ENCODE measurements around the gene CD300A. TPM values are rescaled to one million over a fixed set of nuclear protein-coding genes. Genes with fewer than 3 reads are reported as not detected.
A peak's percentile ranks its signal among the peaks of the same experiment; 100 is the strongest.
"Not testable (repeated sequence)": the region's sequence is repeated elsewhere in the genome, so short reads cannot be mapped to it uniquely, and the experiment has no call there.

CD300A gene
- total and polyA plus RNA-seq, 2 donors = 26.7 to 28.0 TPM

DNA sequence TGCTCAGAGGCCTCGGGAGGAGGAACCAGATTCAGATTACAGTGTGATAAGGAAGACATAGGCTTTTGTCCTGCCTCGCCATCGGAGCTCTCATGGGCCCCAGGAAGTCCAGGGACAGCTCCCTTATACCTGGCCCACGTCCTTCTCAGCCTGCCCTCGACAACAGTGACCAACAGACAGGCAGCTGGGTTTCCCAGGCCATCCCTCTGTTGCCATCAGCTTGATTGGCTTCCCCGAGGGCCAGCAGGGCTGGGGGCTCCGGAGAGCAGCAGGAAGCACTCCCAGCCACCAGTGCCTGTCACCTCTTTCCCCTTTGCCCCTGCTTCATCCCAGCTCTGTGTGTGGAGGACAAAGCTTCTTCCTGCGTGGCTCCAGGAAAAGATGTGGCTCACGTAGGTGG lies 17.6 kb downstream of the CD300A start:
- Histone ChIP-seq H3K4me1 (ENCODE audit: control insufficient read depth in 2 of 2, insufficient read depth in 2 of 2, low read length in 2 of 2) (peaks cover 12 to 29% of the 10 kb centered on the region in 2 donors), H3K9me3 (ENCODE audit: control insufficient read depth in 2 of 2, insufficient read depth in 1 of 2, low read length in 1 of 2) (peaks cover 0 to 5% of the 10 kb centered on the region in 2 donors), H3K36me3 (ENCODE audit: control insufficient read depth in 2 of 2, insufficient read depth in 2 of 2, low read length in 1 of 2) (peaks cover 10 to 13% of the 10 kb centered on the region in 2 donors), H3K4me3 (ENCODE audit: low read length in 2 of 2) (no peak overlapping the region), H3K27me3 (ENCODE audit: control insufficient read depth in 2 of 2, insufficient read depth in 1 of 2, low read length in 1 of 2) (no peaks in the 10 kb centered on the region), H3K27ac (ENCODE audit: low read depth in 1 of 2, low read length in 1 of 2) (no peak overlapping the region)
- whole genome bisulfite sequencing = 94% methylated on average over 9 of the region's 9 CpGs
- DNase-seq (ENCODE audit: low read depth in 6 of 9, low spot score in 9 of 9) = no peak

- Histone ChIP-seq H3K36me3 (ENCODE audit: control insufficient read depth in 2 of 2, insufficient read depth in 2 of 2, low read length in 1 of 2) (peaks cover 8 to 10% of the 10 kb centered on the region in 2 donors), H3K4me1 (ENCODE audit: control insufficient read depth in 2 of 2, insufficient read depth in 2 of 2, low read length in 2 of 2) (peaks cover 2 to 17% of the 10 kb centered on the region in 2 donors), H3K27me3 (ENCODE audit: control insufficient read depth in 2 of 2, insufficient read depth in 1 of 2, low read length in 1 of 2) (no peaks in the 10 kb centered on the region), H3K4me3 (ENCODE audit: low read length in 2 of 2) (no peak overlapping the region), H3K27ac (ENCODE audit: low read depth in 1 of 2, low read length in 1 of 2) (no peak overlapping the region), H3K9me3 (ENCODE audit: control insufficient read depth in 2 of 2, insufficient read depth in 1 of 2, low read length in 1 of 2) (peaks cover 0 to 3% of the 10 kb centered on the region in 2 donors)
- no peak for DNase-seq (ENCODE audit: low read depth in 6 of 9, low spot score in 9 of 9)
- 95% methylated on average over 9 of the region's 9 CpGs for WGBS
Observed at GRCh38 chr17:74485022-74485743, 18.7 kb downstream of the CD300A start.

DNA sequence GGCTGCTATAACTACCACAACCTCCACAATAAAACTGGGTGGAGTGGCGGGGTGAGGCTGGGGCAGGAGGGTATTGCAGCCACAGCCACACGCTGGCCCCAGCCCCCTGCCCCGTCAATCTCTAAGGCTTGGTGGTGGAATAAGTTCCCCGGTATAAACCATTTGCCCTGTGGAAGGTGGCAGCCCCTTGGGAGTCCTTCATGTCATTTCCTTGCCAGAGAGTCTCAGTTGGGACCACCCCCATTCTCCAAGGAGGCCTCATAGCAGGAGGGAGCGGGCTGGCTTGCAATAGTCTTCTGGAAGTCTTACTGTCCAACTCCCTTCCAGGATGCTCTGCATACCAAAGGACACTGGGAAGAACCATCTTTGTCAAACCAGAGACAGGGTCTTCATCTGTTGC lies 19.4 kb downstream of the CD300A start:
- Histone ChIP-seq H3K9me3 (ENCODE audit: control insufficient read depth in 2 of 2, insufficient read depth in 1 of 2, low read length in 1 of 2) (peaks cover 0 to 3% of the 10 kb centered on the region in 2 donors), H3K4me1 (ENCODE audit: control insufficient read depth in 2 of 2, insufficient read depth in 2 of 2, low read length in 2 of 2) (peaks cover 0 to 12% of the 10 kb centered on the region in 2 donors), H3K27me3 (ENCODE audit: control insufficient read depth in 2 of 2, insufficient read depth in 1 of 2, low read length in 1 of 2) (no peaks in the 10 kb centered on the region), H3K36me3 (ENCODE audit: control insufficient read depth in 2 of 2, insufficient read depth in 2 of 2, low read length in 1 of 2) (peaks cover 7 to 10% of the 10 kb centered on the region in 2 donors), H3K4me3 (ENCODE audit: low read length in 2 of 2) (no peak overlapping the region), H3K27ac (ENCODE audit: low read depth in 1 of 2, low read length in 1 of 2) (no peak overlapping the region)
- no peak for DNase-seq (ENCODE audit: low read depth in 6 of 9, low spot score in 9 of 9)
- 98% methylated on average over 5 of the region's 5 CpGs for WGBS

GRCh38 chr17:74488276-74488675 lies 21.8 kb downstream of the CD300A start:
- WGBS = 96% methylated on average over 4 of the region's 4 CpGs
- H3K36me3 ChIP-seq (ENCODE audit: control insufficient read depth in 2 of 2, insufficient read depth in 2 of 2, low read length in 1 of 2) = peaks cover 0 to 10% of the 10 kb centered on the region in 2 donors

GRCh38 chr17:74490716-74491115 lies 24.3 kb downstream of the CD300A start:
- no peak for DNase-seq (ENCODE audit: low read depth in 6 of 9, low spot score in 9 of 9)
- Histone ChIP-seq H3K9me3 (ENCODE audit: control insufficient read depth in 2 of 2, insufficient read depth in 1 of 2, low read length in 1 of 2) (peaks cover 0 to 3% of the 10 kb centered on the region in 2 donors), H3K36me3 (ENCODE audit: control insufficient read depth in 2 of 2, insufficient read depth in 2 of 2, low read length in 1 of 2) (peaks cover 0 to 4% of the 10 kb centered on the region in 2 donors), H3K27me3 (ENCODE audit: control insufficient read depth in 2 of 2, insufficient read depth in 1 of 2, low read length in 1 of 2) (no peaks in the 10 kb centered on the region), H3K27ac (ENCODE audit: low read depth in 1 of 2, low read length in 1 of 2) (no peak overlapping the region), H3K4me1 (ENCODE audit: control insufficient read depth in 2 of 2, insufficient read depth in 2 of 2, low read length in 2 of 2) (peaks cover 0 to 2% of the 10 kb centered on the region in 2 donors), H3K4me3 (ENCODE audit: low read length in 2 of 2) (no peak overlapping the region)
- WGBS = 96% methylated on average over 9 of the region's 9 CpGs

More at GRCh38 chr17:74488276-74488675, 21.8 kb downstream of the CD300A start:
- not testable (repeated sequence) for H3K4me3 ChIP-seq (ENCODE audit: low read length in 2 of 2); H3K27me3 ChIP-seq (ENCODE audit: control insufficient read depth in 2 of 2, insufficient read depth in 1 of 2, low read length in 1 of 2); H3K9me3 ChIP-seq (ENCODE audit: control insufficient read depth in 2 of 2, insufficient read depth in 1 of 2, low read length in 1 of 2); DNase-seq (ENCODE audit: low read depth in 6 of 9, low spot score in 9 of 9); H3K27ac ChIP-seq (ENCODE audit: low read depth in 1 of 2, low read length in 1 of 2)
- H3K4me1 ChIP-seq (ENCODE audit: control insufficient read depth in 2 of 2, insufficient read depth in 2 of 2, low read length in 2 of 2) = peaks cover 0 to 15% of the 10 kb centered on the region in 2 donors

GRCh38 chr17:74491626-74492025 lies 25.2 kb downstream of the CD300A start:
- Histone ChIP-seq H3K27ac (ENCODE audit: low read depth in 1 of 2, low read length in 1 of 2) (no peak overlapping the region), H3K4me1 (ENCODE audit: control insufficient read depth in 2 of 2, insufficient read depth in 2 of 2, low read length in 2 of 2) (peaks cover 0 to 4% of the 10 kb centered on the region in 2 donors), H3K36me3 (ENCODE audit: control insufficient read depth in 2 of 2, insufficient read depth in 2 of 2, low read length in 1 of 2) (no peaks in the 10 kb centered on the region), H3K4me3 (ENCODE audit: low read length in 2 of 2) (no peak overlapping the region), H3K9me3 (ENCODE audit: control insufficient read depth in 2 of 2, insufficient read depth in 1 of 2, low read length in 1 of 2) (peaks cover 0 to 3% of the 10 kb centered on the region in 2 donors), H3K27me3 (ENCODE audit: control insufficient read depth in 2 of 2, insufficient read depth in 1 of 2, low read length in 1 of 2) (no peaks in the 10 kb centered on the region)
- WGBS = 94% methylated on average over 7 of the region's 7 CpGs
- DNase-seq (ENCODE audit: low read depth in 6 of 9, low spot score in 9 of 9) = no peak

DNA sequence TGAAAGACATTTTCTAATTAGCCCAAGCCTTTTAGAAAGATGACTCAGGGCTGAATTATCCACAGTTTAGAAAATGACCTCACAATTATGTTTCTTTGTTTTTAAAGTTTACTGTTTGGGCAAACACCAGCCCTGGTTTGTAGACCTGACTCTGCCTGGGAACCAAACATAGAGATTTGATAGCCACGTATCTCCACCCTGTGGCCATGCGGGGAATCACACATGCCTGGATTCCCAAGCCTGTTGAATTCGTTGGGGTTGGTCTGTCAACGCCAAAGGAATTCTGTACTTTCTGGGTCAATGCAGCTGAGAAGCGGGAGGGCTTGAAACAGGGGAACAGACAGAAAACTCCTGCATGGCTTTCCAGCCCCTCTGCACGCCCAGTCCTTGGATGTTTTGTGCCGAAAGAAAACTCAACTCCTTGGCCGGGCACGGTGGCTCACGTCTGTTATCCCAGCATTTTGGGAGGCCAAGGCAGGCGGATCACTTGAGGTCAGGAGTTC lies 26.9 kb downstream of the CD300A start:
- peak in 7 of 9 donors; percentile 52 to 80 (median 66) for DNase-seq (ENCODE audit: low read depth in 6 of 9, low spot score in 9 of 9)
- Histone ChIP-seq H3K4me3 (ENCODE audit: low read length in 2 of 2) (no peak overlapping the region), H3K4me1 (ENCODE audit: control insufficient read depth in 2 of 2, insufficient read depth in 2 of 2, low read length in 2 of 2) (peaks cover 0 to 4% of the 10 kb centered on the region in 2 donors), H3K9me3 (ENCODE audit: control insufficient read depth in 2 of 2, insufficient read depth in 1 of 2, low read length in 1 of 2) (peaks cover 0 to 3% of the 10 kb centered on the region in 2 donors), H3K27ac (ENCODE audit: low read depth in 1 of 2, low read length in 1 of 2) (no peak overlapping the region), H3K36me3 (ENCODE audit: control insufficient read depth in 2 of 2, insufficient read depth in 2 of 2, low read length in 1 of 2) (no peaks in the 10 kb centered on the region), H3K27me3 (ENCODE audit: control insufficient read depth in 2 of 2, insufficient read depth in 1 of 2, low read length in 1 of 2) (no peaks in the 10 kb centered on the region)
- WGBS = 49% methylated on average over 11 of the region's 11 CpGs

- 84% methylated on average over 5 of the region's 5 CpGs for WGBS
- no peak for DNase-seq (ENCODE audit: low read depth in 6 of 9, low spot score in 9 of 9)
- Histone ChIP-seq H3K4me3 (ENCODE audit: low read length in 2 of 2) (no peak overlapping the region), H3K36me3 (ENCODE audit: control insufficient read depth in 2 of 2, insufficient read depth in 2 of 2, low read length in 1 of 2) (no peaks in the 10 kb centered on the region), H3K9me3 (ENCODE audit: control insufficient read depth in 2 of 2, insufficient read depth in 1 of 2, low read length in 1 of 2) (no peaks in the 10 kb centered on the region), H3K27ac (ENCODE audit: low read depth in 1 of 2, low read length in 1 of 2) (no peak overlapping the region), H3K4me1 (ENCODE audit: control insufficient read depth in 2 of 2, insufficient read depth in 2 of 2, low read length in 2 of 2) (peaks cover 0 to 4% of the 10 kb centered on the region in 2 donors), H3K27me3 (ENCODE audit: control insufficient read depth in 2 of 2, insufficient read depth in 1 of 2, low read length in 1 of 2) (no peaks in the 10 kb centered on the region)
Observed at GRCh38 chr17:74497471-74497870, 31.0 kb downstream of the CD300A start.

- no peak overlapping the region for H3K27ac ChIP-seq (ENCODE audit: low read depth in 1 of 2, low read length in 1 of 2)
- H3K9me3 ChIP-seq (ENCODE audit: control insufficient read depth in 2 of 2, insufficient read depth in 1 of 2, low read length in 1 of 2) = no peaks in the 10 kb centered on the region
- 99% methylated on average over 3 of the region's 3 CpGs for WGBS
- H3K4me3 ChIP-seq (ENCODE audit: low read length in 2 of 2) = no peak overlapping the region
- H3K27me3 ChIP-seq (ENCODE audit: control insufficient read depth in 2 of 2, insufficient read depth in 1 of 2, low read length in 1 of 2) = no peaks in the 10 kb centered on the region
- H3K36me3 ChIP-seq (ENCODE audit: control insufficient read depth in 2 of 2, insufficient read depth in 2 of 2, low read length in 1 of 2) = no peaks in the 10 kb centered on the region
- no peak for DNase-seq (ENCODE audit: low read depth in 6 of 9, low spot score in 9 of 9)
- H3K4me1 ChIP-seq (ENCODE audit: control insufficient read depth in 2 of 2, insufficient read depth in 2 of 2, low read length in 2 of 2) = peaks cover 0 to 2% of the 10 kb centered on the region in 2 donors
Observed at GRCh38 chr17:74499992-74500391, 33.6 kb downstream of the CD300A start.
